Measurements from ENCODE around the gene C19orf81. TPM values are rescaled to one million over a fixed set of nuclear protein-coding genes. Genes with fewer than 3 reads are reported as not detected.

Gene C19orf81
- total RNA-seq, 1 donor from 2014 or later: not detected

- no peak overlapping the region for H3K9ac ChIP-seq (ENCODE audit: low read length)
- H4K20me1 ChIP-seq (ENCODE audit: insufficient read depth, low read length): no peaks in the 10 kb centered on the region
- H3K9me3 ChIP-seq (ENCODE audit: insufficient read depth, low read depth, low read length): no peaks in the 10 kb centered on the region
- TF ChIP-seq EZH2 (IDR thresholded peaks at IDR 0.05; ENCODE audit: insufficient read depth, low read length): no peak
- TF ChIP-seq CTCF (IDR thresholded peaks at IDR 0.05; ENCODE audit: insufficient read depth, low read depth, low read length): no peak
- H3K27ac ChIP-seq (ENCODE audit: low read depth, low read length): no peak overlapping the region
- Mint-ChIP-seq H3K4me1 (ENCODE audit: low read depth, unreplicated experiment) (no peaks in the 10 kb centered on the region), H3K27ac (ENCODE audit: unreplicated experiment) (no peak overlapping the region), H3K27me3 (ENCODE audit: low read depth, unreplicated experiment) (no peaks in the 10 kb centered on the region), H3K36me3 (ENCODE audit: low read depth, unreplicated experiment) (no peaks in the 10 kb centered on the region), H3K4me3 (ENCODE audit: unreplicated experiment) (no peak overlapping the region), H3K9me3 (ENCODE audit: unreplicated experiment) (peaks cover 20% of the 10 kb centered on the region)
- FAIRE-seq (no peak), DNase-seq (ENCODE audit: low read depth) (no peak)
- H3K4me3 ChIP-seq (ENCODE audit: insufficient read depth, low read depth, low read length): no peak overlapping the region
- H2AFZ ChIP-seq (ENCODE audit: low read depth, low read length): no peak overlapping the region
- H3K27me3 ChIP-seq (ENCODE audit: insufficient read depth, low read length): no peaks in the 10 kb centered on the region
- H3K36me3 ChIP-seq (ENCODE audit: insufficient read depth, low read length): no peaks in the 10 kb centered on the region
- no peaks in the 10 kb centered on the region for H3K79me2 ChIP-seq (ENCODE audit: insufficient read depth, low read length)
- H3K4me2 ChIP-seq (ENCODE audit: low read length): no peak overlapping the region
- no peaks in the 10 kb centered on the region for H3K4me1 ChIP-seq (ENCODE audit: insufficient read depth, low read length)
Observed at GRCh38 chr19:50644315-50644915, 4.8 kb upstream of the C19orf81 start.

- H3K4me3 ChIP-seq (ENCODE audit: insufficient read depth, low read depth, low read length): no peak overlapping the region
- Mint-ChIP-seq H3K27ac (ENCODE audit: unreplicated experiment) (no peak overlapping the region), H3K36me3 (ENCODE audit: low read depth, unreplicated experiment) (no peaks in the 10 kb centered on the region), H3K4me1 (ENCODE audit: low read depth, unreplicated experiment) (no peaks in the 10 kb centered on the region), H3K4me3 (ENCODE audit: unreplicated experiment) (no peak overlapping the region), H3K27me3 (ENCODE audit: low read depth, unreplicated experiment) (no peaks in the 10 kb centered on the region), H3K9me3 (ENCODE audit: unreplicated experiment) (peaks cover 24% of the 10 kb centered on the region)
- no peak overlapping the region for H3K4me2 ChIP-seq (ENCODE audit: low read length)
- no peak overlapping the region for H3K9ac ChIP-seq (ENCODE audit: low read length)
- no peak overlapping the region for H2AFZ ChIP-seq (ENCODE audit: low read depth, low read length)
- H3K4me1 ChIP-seq (ENCODE audit: insufficient read depth, low read length): no peaks in the 10 kb centered on the region
- no peaks in the 10 kb centered on the region for H3K9me3 ChIP-seq (ENCODE audit: insufficient read depth, low read depth, low read length)
- H3K36me3 ChIP-seq (ENCODE audit: insufficient read depth, low read length): no peaks in the 10 kb centered on the region
- FAIRE-seq (no peak), DNase-seq (ENCODE audit: low read depth) (no peak)
- H3K27me3 ChIP-seq (ENCODE audit: insufficient read depth, low read length): no peaks in the 10 kb centered on the region
- H3K27ac ChIP-seq (ENCODE audit: low read depth, low read length): no peak overlapping the region
- no peaks in the 10 kb centered on the region for H3K79me2 ChIP-seq (ENCODE audit: insufficient read depth, low read length)
- TF ChIP-seq CTCF (IDR thresholded peaks at IDR 0.05; ENCODE audit: insufficient read depth, low read depth, low read length) (no peak), EZH2 (IDR thresholded peaks at IDR 0.05; ENCODE audit: insufficient read depth, low read length) (no peak)
- H4K20me1 ChIP-seq (ENCODE audit: insufficient read depth, low read length): no peaks in the 10 kb centered on the region
Observed at GRCh38 chr19:50645107-50645506, 4.1 kb upstream of the C19orf81 start.

- Histone ChIP-seq H3K4me3 (ENCODE audit: insufficient read depth, low read depth, low read length) (no peak overlapping the region), H3K9ac (ENCODE audit: low read length) (no peak overlapping the region), H3K79me2 (ENCODE audit: insufficient read depth, low read length) (no peaks in the 10 kb centered on the region), H2AFZ (ENCODE audit: low read depth, low read length) (no peak overlapping the region), H3K27ac (ENCODE audit: low read depth, low read length) (no peak overlapping the region), H3K4me1 (ENCODE audit: insufficient read depth, low read length) (no peaks in the 10 kb centered on the region), H3K9me3 (ENCODE audit: insufficient read depth, low read depth, low read length) (no peaks in the 10 kb centered on the region), H4K20me1 (ENCODE audit: insufficient read depth, low read length) (no peaks in the 10 kb centered on the region), H3K27me3 (ENCODE audit: insufficient read depth, low read length) (no peaks in the 10 kb centered on the region), H3K36me3 (ENCODE audit: insufficient read depth, low read length) (no peaks in the 10 kb centered on the region), H3K4me2 (ENCODE audit: low read length) (no peak overlapping the region)
- Mint-ChIP-seq H3K9me3 (ENCODE audit: unreplicated experiment) (peaks cover 26% of the 10 kb centered on the region), H3K27me3 (ENCODE audit: low read depth, unreplicated experiment) (no peaks in the 10 kb centered on the region), H3K27ac (ENCODE audit: unreplicated experiment) (no peak overlapping the region), H3K36me3 (ENCODE audit: low read depth, unreplicated experiment) (no peaks in the 10 kb centered on the region), H3K4me1 (ENCODE audit: low read depth, unreplicated experiment) (no peaks in the 10 kb centered on the region), H3K4me3 (ENCODE audit: unreplicated experiment) (no peak overlapping the region)
- FAIRE-seq (no peak), DNase-seq (ENCODE audit: low read depth) (no peak)
- no peak for TF ChIP-seq CTCF (IDR thresholded peaks at IDR 0.05; ENCODE audit: insufficient read depth, low read depth, low read length)
- TF ChIP-seq EZH2 (IDR thresholded peaks at IDR 0.05; ENCODE audit: insufficient read depth, low read length): no peak
Observed at GRCh38 chr19:50646074-50646807, 3.0 kb upstream of the C19orf81 start.
